Muscle of leg (tissue), 11 donors: ENCODE data around the gene BPIFB1. TPM values are rescaled to one million over a fixed set of nuclear protein-coding genes. Genes with fewer than 3 reads are reported as not detected.

Experiments
- DNase-seq: peaks from one replicate; pipeline ENCODE4 v3.0.0; 2013
- H3K27ac ChIP-seq: one replicate; pipeline ENCODE4 v1.5.1; 2013; ENCODE audit warnings: mild to moderate bottlenecking, low read length, control low read depth
- H3K27me3 ChIP-seq: one replicate; pipeline ENCODE4 v1.6.1; 2013; ENCODE audit warnings: low read length; ENCODE audit not compliant: control insufficient read depth, insufficient read depth
- H3K36me3 ChIP-seq: one replicate; pipeline ENCODE4 v1.6.1; 2013; ENCODE audit warnings: low read length; ENCODE audit not compliant: control insufficient read depth, insufficient read depth
- H3K4me1 ChIP-seq: one replicate; pipeline ENCODE4 v1.6.1; 2013; ENCODE audit warnings: low read length; ENCODE audit not compliant: control insufficient read depth, insufficient read depth
- H3K4me3 ChIP-seq: one replicate; pipeline ENCODE4 v1.5.1; 2013; ENCODE audit warnings: low read length, control low read depth
- H3K9me3 ChIP-seq: replicated peaks from 2 replicates; pipeline ENCODE4 v1.6.1; 2013; ENCODE audit warnings: low read depth, low read length; ENCODE audit not compliant: control insufficient read depth
- WGBS: methylation state at CpG from one replicate; pipeline ENCODE4 v1.1.5; 2013; ENCODE audit warnings: missing lambda C conversion rate; ENCODE audit not compliant: insufficient coverage; 5-methylcytosine and 5-hydroxymethylcytosine counted together
- polyA plus RNA-seq, 8 donors: library from polyadenylated mRNA; unstranded; fragments of 120-200 nt; gene quantifications; one replicate each; pipeline versions ENCODE4 v1.2.1 to v1.2.3, GENCODE V29; 2013; ENCODE audit warnings: inconsistent platforms in 1 of 8, low replicate concordance in 1 of 8; ENCODE audit not compliant: insufficient read length in 8 of 8, insufficient read depth in 1 of 8
- total RNA-seq: library from RNA; stranded (reverse); fragments of 120-200 nt; gene quantifications from one replicate; pipeline ENCODE4 v1.2.4, GENCODE V29; 2013

The BPIFB1 gene
- total and polyA plus RNA-seq, 9 donors: 0.09 to 0.19 TPM; not detected in 7

- DNase-seq: no peak
- H3K9me3 ChIP-seq: no peaks in the 10 kb centered on the region
- 68% methylated on average over 11 of the region's 16 CpGs for WGBS
- no peaks in the 10 kb centered on the region for H3K27me3 ChIP-seq
- no peaks in the 10 kb centered on the region for H3K4me1 ChIP-seq
- peaks cover 19% of the 10 kb centered on the region for H3K36me3 ChIP-seq
- H3K27ac ChIP-seq: no peak overlapping the region
- H3K4me3 ChIP-seq: no peak overlapping the region
Measured at GRCh38 chr20:33352258-33353012, 69.4 kb downstream of the BPIFB1 start.

- 87% methylated on average over 3 of the region's 4 CpGs for WGBS
- no peak overlapping the region for H3K4me3 ChIP-seq
- H3K36me3 ChIP-seq: peaks cover 19% of the 10 kb centered on the region
- H3K27ac ChIP-seq: no peak overlapping the region
- no peaks in the 10 kb centered on the region for H3K4me1 ChIP-seq
- H3K27me3 ChIP-seq: no peaks in the 10 kb centered on the region
- DNase-seq: no peak
- no peaks in the 10 kb centered on the region for H3K9me3 ChIP-seq
Measured at GRCh38 chr20:33353013-33353402, 70.0 kb downstream of the BPIFB1 start.

Other genes with a start within 250 kb of the BPIFB1 start
- gene BPIFB3, start 229.3 kb upstream of the BPIFB1 start, total RNA-seq: not detected
- under 1 TPM in 3 of 8 donors, not detected in 5; 0.07 to 0.09 (median 0.08) TPM for gene BPIFB3, start 229.3 kb upstream of the BPIFB1 start, polyA plus RNA-seq
- gene BPIFB4, start 203.6 kb upstream of the BPIFB1 start, total RNA-seq: 0.09 TPM
- gene BPIFB4, start 203.6 kb upstream of the BPIFB1 start, polyA plus RNA-seq: under 1 TPM in 5 of 8 donors, not detected in 3; 0.07 to 0.30 (median 0.09) TPM
- not detected for gene BPIFA2, start 115.1 kb upstream of the BPIFB1 start, total RNA-seq
- not detected for gene BPIFA2, start 115.1 kb upstream of the BPIFB1 start, polyA plus RNA-seq
- gene BPIFA3, start 65.9 kb upstream of the BPIFB1 start, total RNA-seq: not detected
- gene BPIFA3, start 65.9 kb upstream of the BPIFB1 start, polyA plus RNA-seq: not detected
- not detected for gene BPIFA1, start 47.2 kb upstream of the BPIFB1 start, total RNA-seq
- gene BPIFA1, start 47.2 kb upstream of the BPIFB1 start, polyA plus RNA-seq: not detected
- gene CDK5RAP1, start 118.3 kb downstream of the BPIFB1 start, total RNA-seq: 20.3 TPM
- 10 to 100 TPM; 18.5 to 28.4 (median 19.7) TPM for gene CDK5RAP1, start 118.3 kb downstream of the BPIFB1 start, polyA plus RNA-seq
- gene SNTA1, start 160.5 kb downstream of the BPIFB1 start, total RNA-seq: 33.6 TPM
- 10 to 100 TPM; 20.9 to 42.4 (median 30.5) TPM for gene SNTA1, start 160.5 kb downstream of the BPIFB1 start, polyA plus RNA-seq
- gene CBFA2T2, start 206.9 kb downstream of the BPIFB1 start, total RNA-seq: 8.5 TPM
- gene CBFA2T2, start 206.9 kb downstream of the BPIFB1 start, polyA plus RNA-seq: 10 to 100 TPM; 11.3 to 17.8 (median 13.3) TPM